ENCODE results near the gene SRD5A2. TPM values are rescaled to one million over a fixed set of nuclear protein-coding genes. Genes with fewer than 3 reads are reported as not detected.

The SRD5A2 gene
- total and polyA plus RNA-seq, 2 of the 8 experiments (the other 6 are each of a cell fraction or from before 2014, with no cell fraction given): 0.02 TPM; not detected in 1

DNA sequence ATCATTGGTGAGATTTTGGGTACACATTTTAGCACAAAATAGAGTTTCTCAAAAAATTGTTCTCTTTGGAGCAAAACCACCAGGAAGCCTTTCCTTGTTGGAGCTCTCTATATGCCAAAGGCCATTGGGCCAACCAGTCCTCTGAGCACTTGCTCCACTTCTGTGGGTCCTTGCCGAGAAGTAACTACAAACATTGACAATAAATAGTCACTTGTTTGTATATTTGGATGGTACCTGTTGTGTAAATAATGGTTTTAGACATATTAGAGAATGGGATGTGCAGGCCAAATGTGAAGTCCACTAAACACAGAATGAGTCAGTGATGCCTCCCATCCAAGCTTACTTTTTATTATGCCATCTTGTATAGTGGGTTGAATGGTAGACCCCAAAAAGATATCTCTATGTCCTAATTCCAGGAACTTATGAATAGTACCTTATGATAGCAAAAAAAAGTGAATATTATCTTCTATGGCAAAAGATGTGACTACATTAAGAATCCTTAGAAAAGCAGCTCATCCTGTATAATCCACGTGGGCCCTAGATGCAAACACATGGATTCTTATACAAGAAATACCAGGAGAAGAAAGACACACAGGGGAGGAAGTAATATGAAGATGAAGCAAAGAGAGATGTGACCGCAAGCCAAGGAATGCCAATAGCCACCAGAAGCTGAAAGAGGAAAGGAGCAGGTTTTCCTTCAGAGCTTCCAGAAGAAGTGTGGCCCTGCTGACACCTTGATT lies 24.6 kb downstream of the SRD5A2 start:
- Histone ChIP-seq H4K5ac (ENCODE audit: insufficient read length, low read depth, low read length) (no peak overlapping the region), H4K8ac (ENCODE audit: extremely low read depth, insufficient read depth, low read length) (no peak overlapping the region), H3K14ac (ENCODE audit: insufficient read length) (no peak overlapping the region), H2AK5ac (ENCODE audit: low read depth, low read length) (no peak overlapping the region), H3K23me2 (ENCODE audit: low read depth, low read length) (peaks cover 2% of the 10 kb centered on the region; the same call in 1 of the 2 replicates), H2BK12ac (ENCODE audit: low read depth, low read length) (no peak overlapping the region), H3K18ac (ENCODE audit: extremely low read depth, low read length) (no peak overlapping the region), H2BK20ac (ENCODE audit: low read length) (no peak overlapping the region), H3K4me3 (ENCODE audit: extremely low read depth in 1 of 4, insufficient read depth in 2 of 4, low read depth in 3 of 4, low read length in 4 of 4) (no peak overlapping the region), H3K27ac (ENCODE audit: low read depth, low read length) (no peak overlapping the region), H3K36me3 (ENCODE audit: control insufficient read depth in 2 of 4, insufficient read depth in 4 of 4, low read length in 3 of 4) (no peaks in the 10 kb centered on the region; a peak in 1 of 8 replicates), H3K56ac (replicated peaks; ENCODE audit: insufficient read length, low read depth, low read length) (no peak overlapping the region), H2BK15ac (ENCODE audit: low read length) (no peak overlapping the region), H3K79me2 (ENCODE audit: control insufficient read depth in 1 of 2, insufficient read depth in 2 of 2, low read length in 2 of 2) (no peaks in the 10 kb centered on the region), H3K9ac (replicated peaks in 1 of 4; ENCODE audit: extremely low read depth in 1 of 4, low read depth in 3 of 4, low read length in 3 of 4) (no peak overlapping the region), H3K79me1 (ENCODE audit: low read depth, low read length) (no peaks in the 10 kb centered on the region), H3K23ac (ENCODE audit: insufficient read length) (no peak overlapping the region), H3K4ac (replicated peaks; ENCODE audit: insufficient read length, low read depth, low read length) (no peak overlapping the region), H4K91ac (replicated peaks; ENCODE audit: insufficient read length, low read length) (no peak overlapping the region), H2AFZ (ENCODE audit: low read length) (no peak overlapping the region), H2BK5ac (ENCODE audit: low read depth, low read length) (no peak overlapping the region), H3K9me3 (ENCODE audit: insufficient read depth in 2 of 2, low read depth in 1 of 2, low read length in 1 of 2) (peaks cover 40 to 74% of the 10 kb centered on the region in 2 experiments), H3K27me3 (replicated peaks in 1 of 4; ENCODE audit: control insufficient read depth in 3 of 4, extremely low read depth in 1 of 4, insufficient read depth in 3 of 4, low read length in 3 of 4) (no peaks in the 10 kb centered on the region), H3K4me2 (ENCODE audit: insufficient read depth in 1 of 2, low read depth in 2 of 2, low read length in 2 of 2) (no peak overlapping the region), H4K20me1 (replicated peaks in 1 of 2; ENCODE audit: control insufficient read depth in 1 of 2, insufficient read depth in 2 of 2, low read length in 2 of 2) (no peaks in the 10 kb centered on the region), H2BK120ac (replicated peaks; ENCODE audit: low read depth, low read length) (no peak overlapping the region), H3K4me1 (replicated peaks in 1 of 4; ENCODE audit: control insufficient read depth in 3 of 4, insufficient read depth in 4 of 4, low read length in 3 of 4) (no peaks in the 10 kb centered on the region)
- POLR2A ChIA-PET (ENCODE audit: partially characterized antibody): no interaction called here
- no peak for TF ChIP-seq CBX5 (IDR thresholded peaks at IDR 0.05; ENCODE audit: low read depth, low read length)
- no peak for TF ChIP-seq SIN3A (conservative IDR thresholded peaks at IDR 0.05 in 1 of 2, IDR thresholded peaks at IDR 0.05 in 1 of 2; ENCODE audit: low read depth in 1 of 2, low read length in 2 of 2)
- no peak for TF ChIP-seq SIX5 (IDR thresholded peaks at IDR 0.05; ENCODE audit: low read depth, low read length)
- no peak for TF ChIP-seq SAP30 (IDR thresholded peaks at IDR 0.05; ENCODE audit: insufficient read depth, insufficient replicate concordance, low read length)
- WGBS, 2 experiments (ENCODE audit: extremely low coverage in 1 of 2, insufficient coverage in 1 of 2, insufficient read length in 1 of 2, insufficient replicate concordance in 2 of 2, low coverage in 1 of 2, low lambda C conversion rate in 2 of 2, missing lambda C conversion rate in 1 of 2): 72% methylated on average over 3 of the region's 3 CpGs; no CpG with 5 or more reads in 1 of the 2 experiments
- CTCF ChIA-PET (ENCODE audit: partially characterized antibody): no interaction called here
- FAIRE-seq (no peak), DNase-seq (ENCODE audit: low read depth in 1 of 2, low spot score in 2 of 2) (no peak)

Measured in H1 (cell line).